ENCODE results near the gene MYL3.

DNA sequence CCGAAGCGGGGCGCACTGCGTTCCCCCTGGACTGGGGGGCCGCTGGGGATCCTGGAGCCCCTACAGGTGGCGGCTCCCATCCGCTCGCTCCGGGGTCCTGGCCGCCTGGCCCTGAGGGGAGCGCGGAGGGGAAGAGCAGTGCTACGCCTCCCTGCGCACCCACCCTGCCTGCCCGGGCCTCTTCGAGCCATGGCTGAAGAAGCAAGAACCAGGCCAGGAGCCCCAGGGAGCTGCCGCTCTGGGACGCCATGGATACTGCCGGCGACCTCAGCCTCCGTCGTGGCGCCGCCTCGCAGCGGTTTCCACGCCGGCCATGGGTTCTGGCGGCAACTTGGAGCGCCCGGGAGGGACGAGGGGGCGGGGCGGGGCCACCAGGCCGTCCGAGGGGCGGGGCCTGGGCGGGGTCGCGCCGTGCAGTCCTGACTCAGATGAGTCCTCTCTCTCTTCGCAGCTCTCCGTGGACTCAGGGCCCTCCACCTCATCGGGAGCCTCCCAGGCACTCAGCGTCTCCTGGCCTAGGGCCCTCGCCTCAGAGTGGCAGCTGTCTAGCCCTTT, 50.9 kb downstream of the MYL3 start:
- TF ChIP-seq POLR2A (IDR thresholded peaks at IDR 0.05) = no peak
- TF ChIP-seq, protein P1, sequence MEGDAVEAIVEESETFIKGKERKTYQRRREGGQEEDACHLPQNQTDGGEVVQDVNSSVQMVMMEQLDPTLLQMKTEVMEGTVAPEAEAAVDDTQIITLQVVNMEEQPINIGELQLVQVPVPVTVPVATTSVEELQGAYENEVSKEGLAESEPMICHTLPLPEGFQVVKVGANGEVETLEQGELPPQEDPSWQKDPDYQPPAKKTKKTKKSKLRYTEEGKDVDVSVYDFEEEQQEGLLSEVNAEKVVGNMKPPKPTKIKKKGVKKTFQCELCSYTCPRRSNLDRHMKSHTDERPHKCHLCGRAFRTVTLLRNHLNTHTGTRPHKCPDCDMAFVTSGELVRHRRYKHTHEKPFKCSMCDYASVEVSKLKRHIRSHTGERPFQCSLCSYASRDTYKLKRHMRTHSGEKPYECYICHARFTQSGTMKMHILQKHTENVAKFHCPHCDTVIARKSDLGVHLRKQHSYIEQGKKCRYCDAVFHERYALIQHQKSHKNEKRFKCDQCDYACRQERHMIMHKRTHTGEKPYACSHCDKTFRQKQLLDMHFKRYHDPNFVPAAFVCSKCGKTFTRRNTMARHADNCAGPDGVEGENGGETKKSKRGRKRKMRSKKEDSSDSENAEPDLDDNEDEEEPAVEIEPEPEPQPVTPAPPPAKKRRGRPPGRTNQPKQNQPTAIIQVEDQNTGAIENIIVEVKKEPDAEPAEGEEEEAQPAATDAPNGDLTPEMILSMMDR (IDR thresholded peaks at IDR 0.05) = no peak

Data from uterus (tissue), 2 donors.